ENCODE data around the gene AMOT.

DNA sequence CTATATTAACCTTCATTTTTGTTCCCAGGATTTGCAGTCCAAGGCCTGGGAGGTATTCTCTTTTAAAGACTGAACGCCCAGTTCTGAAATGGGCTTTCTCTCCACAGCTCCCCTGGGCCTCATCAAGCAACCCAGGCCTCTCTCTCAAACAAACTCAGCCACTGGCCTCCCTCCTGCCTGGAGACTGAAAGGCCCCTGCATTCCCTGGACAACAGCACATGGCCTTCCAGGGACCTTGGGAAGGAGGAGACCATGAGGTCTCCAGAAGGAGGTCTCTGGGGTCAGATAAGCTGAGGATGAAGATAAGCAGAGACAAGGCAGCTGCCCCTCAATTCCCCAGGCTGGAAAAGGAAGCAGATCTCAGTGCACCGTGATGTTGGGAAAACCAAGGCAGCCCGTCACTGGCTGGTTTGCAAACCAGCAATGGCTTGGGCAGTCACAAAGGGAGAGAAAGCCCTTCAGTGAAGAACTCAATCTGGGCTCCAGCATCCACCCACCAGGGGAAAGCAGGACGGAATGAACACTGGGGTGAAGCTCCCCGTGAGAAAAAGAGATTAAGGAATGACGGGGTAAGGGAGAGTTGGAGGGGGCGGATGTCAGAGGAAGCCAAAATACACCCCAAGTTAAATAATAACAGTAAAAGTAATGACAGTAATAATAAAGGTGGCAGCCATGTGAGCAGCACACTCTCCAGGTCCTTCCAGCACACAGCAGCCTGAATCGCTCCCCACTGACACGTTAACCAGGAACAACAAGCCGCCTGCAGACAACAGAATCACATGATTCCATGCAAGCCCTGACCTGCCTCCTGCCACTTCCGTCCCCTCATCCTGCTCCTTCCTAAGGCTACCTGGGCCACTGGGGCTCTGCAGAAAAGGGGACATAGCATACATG is 22.3 kb downstream of the AMOT start:
- TF ChIP-seq, protein P1, sequence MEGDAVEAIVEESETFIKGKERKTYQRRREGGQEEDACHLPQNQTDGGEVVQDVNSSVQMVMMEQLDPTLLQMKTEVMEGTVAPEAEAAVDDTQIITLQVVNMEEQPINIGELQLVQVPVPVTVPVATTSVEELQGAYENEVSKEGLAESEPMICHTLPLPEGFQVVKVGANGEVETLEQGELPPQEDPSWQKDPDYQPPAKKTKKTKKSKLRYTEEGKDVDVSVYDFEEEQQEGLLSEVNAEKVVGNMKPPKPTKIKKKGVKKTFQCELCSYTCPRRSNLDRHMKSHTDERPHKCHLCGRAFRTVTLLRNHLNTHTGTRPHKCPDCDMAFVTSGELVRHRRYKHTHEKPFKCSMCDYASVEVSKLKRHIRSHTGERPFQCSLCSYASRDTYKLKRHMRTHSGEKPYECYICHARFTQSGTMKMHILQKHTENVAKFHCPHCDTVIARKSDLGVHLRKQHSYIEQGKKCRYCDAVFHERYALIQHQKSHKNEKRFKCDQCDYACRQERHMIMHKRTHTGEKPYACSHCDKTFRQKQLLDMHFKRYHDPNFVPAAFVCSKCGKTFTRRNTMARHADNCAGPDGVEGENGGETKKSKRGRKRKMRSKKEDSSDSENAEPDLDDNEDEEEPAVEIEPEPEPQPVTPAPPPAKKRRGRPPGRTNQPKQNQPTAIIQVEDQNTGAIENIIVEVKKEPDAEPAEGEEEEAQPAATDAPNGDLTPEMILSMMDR (IDR thresholded peaks at IDR 0.05): peak in 1 of 6 experiments; percentile 6
- TF ChIP-seq POLR2A (IDR thresholded peaks at IDR 0.05): no peak
